ENCODE results near the gene CEP290.
"Not testable (repeated sequence)": the region's sequence is repeated elsewhere in the genome, so short reads cannot be mapped to it uniquely, and the experiment has no call there.

Gene CEP290

GRCh38 chr12:88036353-88036965 lies 105.4 kb downstream of the CEP290 start:
- Mint-ChIP-seq H3K27me3 (no peaks in the 10 kb centered on the region), H3K9me3 (peaks cover 5% of the 10 kb centered on the region), H3K36me3 (no peaks in the 10 kb centered on the region), H3K4me1 (peaks cover 35% of the 10 kb centered on the region), H3K27ac (peak overlapping the region; percentile 95), H3K4me3 (peak overlapping the region; percentile 100)
- ATAC-seq: no peak

- peaks cover 35% of the 10 kb centered on the region for H3K4me1 Mint-ChIP-seq
- H3K36me3 Mint-ChIP-seq: no peaks in the 10 kb centered on the region
- peak overlapping the region; percentile 100 for H3K4me3 Mint-ChIP-seq
- ATAC-seq: no peak
- no peaks in the 10 kb centered on the region for H3K27me3 Mint-ChIP-seq
- H3K9me3 Mint-ChIP-seq: peaks cover 5% of the 10 kb centered on the region
- H3K27ac Mint-ChIP-seq: peak overlapping the region; percentile 95
Measured at GRCh38 chr12:88035907-88036289, 106.0 kb downstream of the CEP290 start.

GRCh38 chr12:88035271-88035906 lies 106.5 kb downstream of the CEP290 start:
- H3K9me3 Mint-ChIP-seq: peaks cover 5% of the 10 kb centered on the region
- peak overlapping the region; percentile 95 for H3K27ac Mint-ChIP-seq
- H3K27me3 Mint-ChIP-seq: no peaks in the 10 kb centered on the region
- H3K36me3 Mint-ChIP-seq: no peaks in the 10 kb centered on the region
- peak overlapping the region; percentile 100 for H3K4me3 Mint-ChIP-seq
- peaks cover 35% of the 10 kb centered on the region for H3K4me1 Mint-ChIP-seq
- ATAC-seq: peak; percentile 100

GRCh38 chr12:88031161-88031560 lies 110.7 kb downstream of the CEP290 start:
- not testable (repeated sequence) for H3K27me3 Mint-ChIP-seq, H3K4me1 Mint-ChIP-seq, H3K9me3 Mint-ChIP-seq, H3K4me3 Mint-ChIP-seq, H3K27ac Mint-ChIP-seq, H3K36me3 Mint-ChIP-seq, ATAC-seq

GRCh38 chr12:88029093-88029665 lies 112.7 kb downstream of the CEP290 start, which contains the start of gene C12orf50:
Gene C12orf50 (minus strand): TSS chr12:88029401. CDS start chr12:88026962, 2,439 bp downstream.
- Mint-ChIP-seq H3K4me3 (no peak within 1 kb of the TSS), H3K36me3 (no peaks in the 10 kb centered on the region), H3K9me3 (peaks cover 5% of the 10 kb centered on the region), H3K27me3 (no peaks in the 10 kb centered on the region), H3K27ac (no peak within 1 kb of the TSS), H3K4me1 (no peaks in the 10 kb centered on the region)
- no peak for ATAC-seq

GRCh38 chr12:88026196-88026595 lies 115.7 kb downstream of the CEP290 start:
- peaks cover 3% of the 10 kb centered on the region for H3K27me3 Mint-ChIP-seq
- H3K36me3 Mint-ChIP-seq: no peaks in the 10 kb centered on the region
- no peak overlapping the region for H3K27ac Mint-ChIP-seq
- ATAC-seq: no peak
- no peaks in the 10 kb centered on the region for H3K4me1 Mint-ChIP-seq
- H3K4me3 Mint-ChIP-seq: no peak overlapping the region
- H3K9me3 Mint-ChIP-seq: no peaks in the 10 kb centered on the region

GRCh38 chr12:88017964-88018363 lies 123.9 kb downstream of the CEP290 start:
- Mint-ChIP-seq H3K9me3 (peaks cover 7% of the 10 kb centered on the region), H3K27me3 (peaks cover 51% of the 10 kb centered on the region), H3K4me3 (no peak overlapping the region), H3K36me3 (no peaks in the 10 kb centered on the region), H3K4me1 (no peaks in the 10 kb centered on the region), H3K27ac (no peak overlapping the region)
- no peak for ATAC-seq

GRCh38 chr12:88015825-88016224 lies 126.1 kb downstream of the CEP290 start:
- no peak overlapping the region for H3K27ac Mint-ChIP-seq

GRCh38 chr12:88011755-88012154 lies 130.1 kb downstream of the CEP290 start:
- Mint-ChIP-seq H3K9me3 (no peaks in the 10 kb centered on the region), H3K27ac (no peak overlapping the region), H3K36me3 (no peaks in the 10 kb centered on the region), H3K4me1 (no peaks in the 10 kb centered on the region), H3K27me3 (peaks cover 25% of the 10 kb centered on the region), H3K4me3 (no peak overlapping the region)
- no peak for ATAC-seq

More at GRCh38 chr12:88015825-88016224, 126.1 kb downstream of the CEP290 start:
- Mint-ChIP-seq H3K4me3 (no peak overlapping the region), H3K9me3 (peaks cover 7% of the 10 kb centered on the region), H3K27me3 (peaks cover 50% of the 10 kb centered on the region), H3K4me1 (no peaks in the 10 kb centered on the region), H3K36me3 (no peaks in the 10 kb centered on the region)
- no peak for ATAC-seq

GRCh38 chr12:88006351-88006750 lies 135.5 kb downstream of the CEP290 start:
- H3K27me3 Mint-ChIP-seq: no peaks in the 10 kb centered on the region
- H3K4me3 Mint-ChIP-seq: no peak overlapping the region
- H3K36me3 Mint-ChIP-seq: no peaks in the 10 kb centered on the region
- ATAC-seq: no peak
- no peak overlapping the region for H3K27ac Mint-ChIP-seq
- no peaks in the 10 kb centered on the region for H3K9me3 Mint-ChIP-seq
- no peaks in the 10 kb centered on the region for H3K4me1 Mint-ChIP-seq

- H3K27ac Mint-ChIP-seq: no peak overlapping the region
- H3K27me3 Mint-ChIP-seq: no peaks in the 10 kb centered on the region
- H3K4me1 Mint-ChIP-seq: no peaks in the 10 kb centered on the region
- H3K9me3 Mint-ChIP-seq: no peaks in the 10 kb centered on the region
- no peak overlapping the region for H3K4me3 Mint-ChIP-seq
- no peak for ATAC-seq
- no peaks in the 10 kb centered on the region for H3K36me3 Mint-ChIP-seq
Measured at GRCh38 chr12:88001327-88001726, 140.6 kb downstream of the CEP290 start.

All from stimulated activated memory B cell treated with anti-CD40 and anti-IgM and Interleukin-4, amounts not matched to agents 10 μg/mL and 1 μg/mL and 100 μg/mL, for 72 hours (primary cell).